H9 (cell line): ENCODE results near the gene BRINP2. TPM values are rescaled to one million over a fixed set of nuclear protein-coding genes. Genes with fewer than 3 reads are reported as not detected.

ENCODE experiments used
- DNase-seq: peaks from one replicate; pipeline ENCODE4 v3.0.0-alpha.2; 2017
- H2AFZ ChIP-seq: one replicate; pipeline ENCODE4 v1.6.1; 2013; ENCODE audit warnings: mild to moderate bottlenecking, low read length, control low read depth, moderate library complexity
- H2AK5ac ChIP-seq: 2 replicates; pipeline ENCODE4 v1.6.1; 2013; ENCODE audit warnings: low read length, control low read depth, mixed read lengths; ENCODE audit not compliant: insufficient read length
- H2BK120ac ChIP-seq: one replicate; pipeline ENCODE4 v1.6.1; 2013; ENCODE audit warnings: low read depth, mild to moderate bottlenecking, low read length, control low read depth, inconsistent platforms; ENCODE audit not compliant: poor library complexity, severe bottlenecking
- H2BK12ac ChIP-seq: 2 replicates; pipeline ENCODE4 v1.6.1; 2013; ENCODE audit warnings: low read length, control low read depth, mixed read lengths, low read depth; ENCODE audit not compliant: insufficient read length
- H2BK15ac ChIP-seq: 2 replicates; pipeline ENCODE4 v1.6.1; 2013; ENCODE audit warnings: low read depth, low read length, control low read depth
- H2BK20ac ChIP-seq: one replicate; pipeline ENCODE4 v1.6.1; 2013; ENCODE audit warnings: low read depth, mild to moderate bottlenecking, low read length, control low read depth, inconsistent platforms; ENCODE audit not compliant: poor library complexity, severe bottlenecking
- H2BK5ac ChIP-seq: 2 replicates; pipeline ENCODE4 v1.6.1; 2013; ENCODE audit warnings: low read length, control low read depth, mixed read lengths; ENCODE audit not compliant: insufficient read length
- H3K14ac ChIP-seq: 2 replicates; pipeline ENCODE4 v1.6.1; 2013; ENCODE audit warnings: low read length, control low read depth; ENCODE audit not compliant: insufficient read depth
- H3K18ac ChIP-seq: 2 replicates; pipeline ENCODE4 v1.6.1; 2013; ENCODE audit warnings: low read depth, mild to moderate bottlenecking, mixed read lengths, low read length, control low read depth; ENCODE audit not compliant: insufficient read length
- H3K23ac ChIP-seq: 2 replicates; pipeline ENCODE4 v1.6.1; 2013; ENCODE audit warnings: low read length, control low read depth, mixed read lengths, low read depth; ENCODE audit not compliant: insufficient read length
- H3K23me2 ChIP-seq: 2 replicates; pipeline ENCODE4 v1.6.1; 2013; ENCODE audit warnings: low read depth, mild to moderate bottlenecking, mixed read lengths, low read length, control low read depth; ENCODE audit not compliant: insufficient read length, poor library complexity, severe bottlenecking
- H3K27ac ChIP-seq: 2 replicates; pipeline ENCODE4 v1.5.1; 2013; ENCODE audit warnings: low read length, control low read depth, mixed read lengths, low read depth; ENCODE audit not compliant: insufficient read length
- H3K27me3 ChIP-seq: 2 replicates; pipeline ENCODE4 v1.6.1; 2013; ENCODE audit warnings: low read length, control low read depth, inconsistent platforms; ENCODE audit not compliant: insufficient read depth
- H3K4ac ChIP-seq: 2 replicates; pipeline ENCODE4 v1.6.1; 2013; ENCODE audit warnings: low read depth, mild to moderate bottlenecking, control low read depth, inconsistent platforms, low read length, moderate library complexity
- H3K4me1 ChIP-seq: 2 replicates; pipeline ENCODE4 v1.6.1; 2013; ENCODE audit warnings: low read length, control low read depth, inconsistent platforms; ENCODE audit not compliant: insufficient read depth
- H3K4me2 ChIP-seq: 2 replicates; pipeline ENCODE4 v1.6.1; 2013; ENCODE audit warnings: low read length, control low read depth, mixed read lengths; ENCODE audit not compliant: insufficient read length, insufficient read depth
- H3K56ac ChIP-seq: 2 replicates; pipeline ENCODE4 v1.6.1; 2013; ENCODE audit warnings: low read depth, mild to moderate bottlenecking, mixed read lengths, low read length, control low read depth; ENCODE audit not compliant: insufficient read length
- H3K79me1 ChIP-seq: 2 replicates; pipeline ENCODE4 v1.6.1; 2013; ENCODE audit warnings: low read depth, mild to moderate bottlenecking, moderate library complexity, low read length, control low read depth, inconsistent platforms; ENCODE audit not compliant: insufficient read depth, poor library complexity, severe bottlenecking
- H3K79me2 ChIP-seq: 2 replicates; pipeline ENCODE4 v1.6.1; 2013; ENCODE audit warnings: low read length, control low read depth, inconsistent platforms; ENCODE audit not compliant: insufficient read depth
- H3K9ac ChIP-seq: 2 replicates; pipeline ENCODE4 v1.6.1; 2013; ENCODE audit warnings: low read length, control low read depth, mixed read lengths; ENCODE audit not compliant: insufficient read length; ENCODE audit errors: extremely low read depth
- H3K9me3 ChIP-seq: one replicate; pipeline ENCODE4 v1.6.1; 2013; ENCODE audit warnings: low read depth, low read length, inconsistent platforms; ENCODE audit not compliant: control insufficient read depth
- H3T11ph ChIP-seq: one replicate; pipeline ENCODE4 v1.6.1; 2013; ENCODE audit warnings: mild to moderate bottlenecking, low read length, control low read depth, inconsistent platforms
- H4K20me1 ChIP-seq: one replicate; pipeline ENCODE4 v1.6.1; 2013; ENCODE audit not compliant: control insufficient read depth, insufficient read length, insufficient read depth
- H4K5ac ChIP-seq: 2 replicates; pipeline ENCODE4 v1.6.1; 2013; ENCODE audit warnings: low read depth, mild to moderate bottlenecking, mixed read lengths, low read length, control low read depth; ENCODE audit not compliant: insufficient read length
- H4K8ac ChIP-seq: replicated peaks from 2 replicates; pipeline ENCODE4 v1.6.1; 2013; ENCODE audit warnings: low read length, control low read depth, mixed read lengths, low read depth; ENCODE audit not compliant: insufficient read length
- H4K91ac ChIP-seq: 2 replicates; pipeline ENCODE4 v1.6.1; 2013; ENCODE audit warnings: low read depth, mild to moderate bottlenecking, moderate library complexity, mixed read lengths, low read length, control low read depth; ENCODE audit not compliant: insufficient read length
- H3K27ac Mint-ChIP-seq, 3 experiments: 2 replicates in 2 of 3; 3 replicates in 1 of 3; pipeline ENCODE4 v1.8.0; 2020 to 2021; ENCODE audit warnings: mixed read lengths in 3 of 3, mild to moderate bottlenecking in 1 of 3, moderate library complexity in 1 of 3
- H3K27me3 Mint-ChIP-seq: 2 replicates; pipeline ENCODE4 v1.8.0; 2021; ENCODE audit warnings: low read depth, mild to moderate bottlenecking, moderate library complexity, mixed read lengths
- H3K36me3 Mint-ChIP-seq, 3 experiments: 2 replicates in 2 of 3; 3 replicates in 1 of 3; pipeline ENCODE4 v1.8.0; 2020 to 2021; ENCODE audit warnings: low read depth in 3 of 3, mixed read lengths in 3 of 3; ENCODE audit not compliant: insufficient read depth in 1 of 3
- H3K4me1 Mint-ChIP-seq, 2 experiments: 2 replicates each; pipeline ENCODE4 v1.8.0; 2020; ENCODE audit warnings: mixed read lengths in 2 of 2
- H3K4me3 Mint-ChIP-seq, 2 experiments: 2 replicates in 1 of 2; 3 replicates in 1 of 2; pipeline ENCODE4 v1.8.0; 2020 to 2021; ENCODE audit warnings: mild to moderate bottlenecking in 2 of 2, mixed read lengths in 2 of 2, moderate library complexity in 1 of 2
- H3K9me3 Mint-ChIP-seq, 2 experiments: 2 replicates in 1 of 2; 3 replicates in 1 of 2; pipeline ENCODE4 v1.8.0; 2020; ENCODE audit warnings: mild to moderate bottlenecking in 2 of 2, mixed read lengths in 2 of 2, moderate library complexity in 1 of 2
- total RNA-seq: library from RNA; stranded (reverse); gene quantifications from 2 replicates; pipeline ENCODE4 v1.2.1, GENCODE V29; 2021
- TF ChIP-seq, protein P1 (sequence below): fragments of 200-600 bp; sonication (generic); conservative IDR thresholded peaks from 3 replicates; pipeline ENCODE4 v1.8.0; 2021; ENCODE audit warnings: antibody characterized with exemption, mild to moderate bottlenecking

BRINP2 gene
- total RNA-seq, 1 experiment from 2014 or later, result not detected

DNA sequence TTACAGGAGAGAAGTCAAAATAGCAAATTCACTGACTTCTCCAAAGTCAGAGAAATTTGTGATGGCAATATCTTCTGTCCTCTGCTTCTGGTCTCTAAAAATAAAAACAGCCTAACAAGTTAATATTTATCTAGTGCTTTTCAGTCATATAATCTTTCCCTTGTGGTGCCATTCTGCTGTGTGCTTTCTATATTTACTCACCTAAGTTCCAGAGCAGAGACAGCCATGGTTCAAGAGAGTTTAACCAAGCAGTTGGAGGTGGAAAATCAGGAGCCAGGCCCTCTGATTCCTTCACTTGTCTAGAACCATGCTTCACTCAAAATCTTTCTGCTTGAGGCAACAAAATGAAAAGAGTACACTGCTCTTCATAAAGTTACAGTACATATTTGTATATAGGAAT, 39.3 kb downstream of the BRINP2 start:
- no peak overlapping the region for H3T11ph ChIP-seq
- no peak overlapping the region for H2BK12ac ChIP-seq
- no peaks in the 10 kb centered on the region for H3K9me3 ChIP-seq
- peaks cover 14% of the 10 kb centered on the region; the same call in 1 of the 2 replicates for H3K27me3 ChIP-seq
- no peaks in the 10 kb centered on the region for H3K4me1 ChIP-seq
- H3K36me3 Mint-ChIP-seq, result no peaks in the 10 kb centered on the region
- no peak overlapping the region for H3K4me3 Mint-ChIP-seq
- no peak overlapping the region for H2BK5ac ChIP-seq
- no peak overlapping the region for H4K5ac ChIP-seq
- H3K18ac ChIP-seq, result no peak overlapping the region
- H3K9ac ChIP-seq, result no peak overlapping the region
- no peaks in the 10 kb centered on the region for H3K79me1 ChIP-seq
- no peak overlapping the region for H3K4me2 ChIP-seq
- no peak overlapping the region for H2AFZ ChIP-seq
- no peaks in the 10 kb centered on the region for H3K23me2 ChIP-seq
- H4K20me1 ChIP-seq, result no peaks in the 10 kb centered on the region
- H3K4me1 Mint-ChIP-seq, result no peaks in the 10 kb centered on the region
- H3K27ac Mint-ChIP-seq, result no peak overlapping the region
- no peak overlapping the region for H3K4ac ChIP-seq
- H3K27ac ChIP-seq, result no peak overlapping the region
- H3K23ac ChIP-seq, result no peak overlapping the region
- no peaks in the 10 kb centered on the region for H3K79me2 ChIP-seq
- no peak overlapping the region for H2BK15ac ChIP-seq
- H2BK120ac ChIP-seq, result no peak overlapping the region
- H4K91ac ChIP-seq, result no peak overlapping the region
- no peak overlapping the region for H3K14ac ChIP-seq
- no peaks in the 10 kb centered on the region for H3K9me3 Mint-ChIP-seq
- TF ChIP-seq, protein P1, sequence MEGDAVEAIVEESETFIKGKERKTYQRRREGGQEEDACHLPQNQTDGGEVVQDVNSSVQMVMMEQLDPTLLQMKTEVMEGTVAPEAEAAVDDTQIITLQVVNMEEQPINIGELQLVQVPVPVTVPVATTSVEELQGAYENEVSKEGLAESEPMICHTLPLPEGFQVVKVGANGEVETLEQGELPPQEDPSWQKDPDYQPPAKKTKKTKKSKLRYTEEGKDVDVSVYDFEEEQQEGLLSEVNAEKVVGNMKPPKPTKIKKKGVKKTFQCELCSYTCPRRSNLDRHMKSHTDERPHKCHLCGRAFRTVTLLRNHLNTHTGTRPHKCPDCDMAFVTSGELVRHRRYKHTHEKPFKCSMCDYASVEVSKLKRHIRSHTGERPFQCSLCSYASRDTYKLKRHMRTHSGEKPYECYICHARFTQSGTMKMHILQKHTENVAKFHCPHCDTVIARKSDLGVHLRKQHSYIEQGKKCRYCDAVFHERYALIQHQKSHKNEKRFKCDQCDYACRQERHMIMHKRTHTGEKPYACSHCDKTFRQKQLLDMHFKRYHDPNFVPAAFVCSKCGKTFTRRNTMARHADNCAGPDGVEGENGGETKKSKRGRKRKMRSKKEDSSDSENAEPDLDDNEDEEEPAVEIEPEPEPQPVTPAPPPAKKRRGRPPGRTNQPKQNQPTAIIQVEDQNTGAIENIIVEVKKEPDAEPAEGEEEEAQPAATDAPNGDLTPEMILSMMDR, result no peak
- H4K8ac ChIP-seq, result no peak overlapping the region
- no peak for DNase-seq
- H2AK5ac ChIP-seq, result no peak overlapping the region
- H2BK20ac ChIP-seq, result no peak overlapping the region
- H3K56ac ChIP-seq, result no peak overlapping the region
- H3K27me3 Mint-ChIP-seq, result peaks cover 51% of the 10 kb centered on the region
